Lower leg skin (tissue), 4 donors: ENCODE data around the gene PLXNC1. TPM values are rescaled to one million over a fixed set of nuclear protein-coding genes. Genes with fewer than 3 reads are reported as not detected.

ENCODE experiments used
- DNase-seq, 2 donors: peaks; one replicate each; pipeline ENCODE4 v3.0.0-alpha.2; 2019; ENCODE audit warnings: low spot score in 2 of 2
- H3K4me3 ChIP-seq: fragments of 200-600 bp; sonication (generic); 2 replicates; pipeline ENCODE4 v1.5.1; 2017; ENCODE audit warnings: mild to moderate bottlenecking, low read depth; ENCODE audit not compliant: poor library complexity, severe bottlenecking
- POLR2A ChIP-seq, 2 donors: fragments of 450-650 bp; IDR thresholded peaks; one replicate each; pipeline ENCODE4 v1.6.1; 2016 to 2017; ENCODE audit warnings: antibody characterized with exemption in 2 of 2, mild to moderate bottlenecking in 1 of 2, moderate library complexity in 1 of 2
- WGBS, 2 donors: methylation state at CpG; one replicate each; pipeline ENCODE4 v1.1.5; 2018; 5-methylcytosine and 5-hydroxymethylcytosine counted together
- intact Hi-C: fragments of 100-400 bp; cut with DNase I; formaldehyde crosslinking; loops from one replicate; pipeline ENCODE4 v1.15.0; 2023; ENCODE audit warnings: low total_unique reads
- total RNA-seq, 4 donors: library from RNA; depleted of rRNA; stranded (reverse); fragments of >200 nt; gene quantifications; one replicate each; pipeline ENCODE4 v1.1.0, GENCODE V29; 2016
- TF ChIP-seq, protein P1 (sequence below), 3 donors: fragments of 450-650 bp; IDR thresholded peaks; one replicate each; pipeline ENCODE4 v1.5.1; 2016; ENCODE audit warnings: antibody characterized with exemption in 3 of 3, mild to moderate bottlenecking in 3 of 3, moderate library complexity in 2 of 3

Gene PLXNC1
- total RNA-seq, 4 donors from 2014 or later: 7.6 to 10.8 (median 8.2) TPM

DNA sequence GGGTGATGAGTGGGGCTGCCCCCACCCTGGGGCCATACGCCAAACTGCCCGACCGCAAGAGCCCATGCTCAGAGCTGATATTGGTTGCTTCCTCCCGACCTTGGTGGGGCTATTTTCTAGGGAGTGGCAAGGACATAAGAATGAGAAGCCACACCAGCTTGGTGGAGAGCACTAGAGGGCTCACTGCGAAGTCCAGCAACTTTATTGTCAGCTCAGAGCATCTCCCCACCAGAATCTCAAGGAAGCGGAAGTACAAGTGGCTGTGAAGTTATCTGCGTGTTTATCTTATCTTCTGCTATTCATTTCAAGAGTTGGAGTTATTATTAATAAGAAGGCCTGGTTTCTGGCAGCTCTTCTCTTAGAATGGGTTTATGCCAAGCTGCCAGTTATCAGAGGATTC is 4.9 kb upstream of the PLXNC1 start:
- TF ChIP-seq, protein P1, sequence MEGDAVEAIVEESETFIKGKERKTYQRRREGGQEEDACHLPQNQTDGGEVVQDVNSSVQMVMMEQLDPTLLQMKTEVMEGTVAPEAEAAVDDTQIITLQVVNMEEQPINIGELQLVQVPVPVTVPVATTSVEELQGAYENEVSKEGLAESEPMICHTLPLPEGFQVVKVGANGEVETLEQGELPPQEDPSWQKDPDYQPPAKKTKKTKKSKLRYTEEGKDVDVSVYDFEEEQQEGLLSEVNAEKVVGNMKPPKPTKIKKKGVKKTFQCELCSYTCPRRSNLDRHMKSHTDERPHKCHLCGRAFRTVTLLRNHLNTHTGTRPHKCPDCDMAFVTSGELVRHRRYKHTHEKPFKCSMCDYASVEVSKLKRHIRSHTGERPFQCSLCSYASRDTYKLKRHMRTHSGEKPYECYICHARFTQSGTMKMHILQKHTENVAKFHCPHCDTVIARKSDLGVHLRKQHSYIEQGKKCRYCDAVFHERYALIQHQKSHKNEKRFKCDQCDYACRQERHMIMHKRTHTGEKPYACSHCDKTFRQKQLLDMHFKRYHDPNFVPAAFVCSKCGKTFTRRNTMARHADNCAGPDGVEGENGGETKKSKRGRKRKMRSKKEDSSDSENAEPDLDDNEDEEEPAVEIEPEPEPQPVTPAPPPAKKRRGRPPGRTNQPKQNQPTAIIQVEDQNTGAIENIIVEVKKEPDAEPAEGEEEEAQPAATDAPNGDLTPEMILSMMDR (IDR thresholded peaks at IDR 0.05): no peak
- no peak for DNase-seq
- intact Hi-C loops: loop anchor here (10.0 kb wide), 1 partner anchor 371 kb away; no protein-coding TSS in a partner anchor
- 71 to 88% methylated on average over 7 of the region's 7 CpGs for WGBS, 2 donors
- no peak overlapping the region for H3K4me3 ChIP-seq

DNA sequence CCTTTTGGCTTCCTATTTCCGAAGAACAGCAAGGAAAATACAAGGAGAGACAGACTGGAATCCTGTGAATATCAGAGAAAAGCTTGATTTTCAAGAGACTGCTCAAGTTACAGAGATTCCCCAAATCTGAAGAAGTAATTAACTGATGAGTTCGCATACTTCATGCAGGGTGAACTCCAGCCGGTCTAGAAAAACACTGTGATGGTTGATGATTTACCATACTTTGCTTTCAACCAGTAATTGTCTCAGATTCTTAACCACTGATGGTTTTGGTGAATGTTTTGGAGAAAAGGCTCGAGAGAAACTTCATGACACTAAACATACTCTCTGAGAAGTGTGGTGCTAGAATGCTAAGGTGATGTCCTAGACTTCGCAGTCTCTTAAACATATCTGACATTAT is 4.4 kb upstream of the PLXNC1 start:
- DNase-seq: no peak
- intact Hi-C loops: loop anchor here (10.0 kb wide), 1 partner anchor 371 kb away; no protein-coding TSS in a partner anchor
- WGBS, 2 donors: 88 to 90% methylated on average over 5 of the region's 5 CpGs
- no peak overlapping the region for H3K4me3 ChIP-seq
- TF ChIP-seq POLR2A (IDR thresholded peaks at IDR 0.05): no peak
- TF ChIP-seq, protein P1 (IDR thresholded peaks at IDR 0.05): no peak

DNA sequence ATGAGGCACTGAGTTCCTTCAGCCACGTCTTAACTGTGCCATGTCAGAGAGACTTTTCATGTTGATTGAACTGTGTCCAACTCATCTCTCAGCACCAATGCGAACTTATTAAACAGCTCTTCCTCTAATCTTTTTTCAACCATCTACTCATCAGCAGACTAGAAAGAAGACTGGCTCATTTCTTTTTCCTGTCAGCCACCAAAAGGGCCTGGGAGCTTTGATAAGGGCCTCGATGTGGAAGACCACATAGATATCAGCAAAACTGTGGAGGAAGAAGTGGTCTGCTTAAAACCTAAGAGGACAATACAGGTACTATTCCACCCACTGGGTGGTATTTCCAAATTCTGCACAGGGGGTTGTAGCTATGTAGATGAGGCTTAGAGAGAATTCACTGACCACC is 3.6 kb upstream of the PLXNC1 start:
- TF ChIP-seq, protein P1 (IDR thresholded peaks at IDR 0.05): no peak
- no peak for TF ChIP-seq POLR2A (IDR thresholded peaks at IDR 0.05)

DNA sequence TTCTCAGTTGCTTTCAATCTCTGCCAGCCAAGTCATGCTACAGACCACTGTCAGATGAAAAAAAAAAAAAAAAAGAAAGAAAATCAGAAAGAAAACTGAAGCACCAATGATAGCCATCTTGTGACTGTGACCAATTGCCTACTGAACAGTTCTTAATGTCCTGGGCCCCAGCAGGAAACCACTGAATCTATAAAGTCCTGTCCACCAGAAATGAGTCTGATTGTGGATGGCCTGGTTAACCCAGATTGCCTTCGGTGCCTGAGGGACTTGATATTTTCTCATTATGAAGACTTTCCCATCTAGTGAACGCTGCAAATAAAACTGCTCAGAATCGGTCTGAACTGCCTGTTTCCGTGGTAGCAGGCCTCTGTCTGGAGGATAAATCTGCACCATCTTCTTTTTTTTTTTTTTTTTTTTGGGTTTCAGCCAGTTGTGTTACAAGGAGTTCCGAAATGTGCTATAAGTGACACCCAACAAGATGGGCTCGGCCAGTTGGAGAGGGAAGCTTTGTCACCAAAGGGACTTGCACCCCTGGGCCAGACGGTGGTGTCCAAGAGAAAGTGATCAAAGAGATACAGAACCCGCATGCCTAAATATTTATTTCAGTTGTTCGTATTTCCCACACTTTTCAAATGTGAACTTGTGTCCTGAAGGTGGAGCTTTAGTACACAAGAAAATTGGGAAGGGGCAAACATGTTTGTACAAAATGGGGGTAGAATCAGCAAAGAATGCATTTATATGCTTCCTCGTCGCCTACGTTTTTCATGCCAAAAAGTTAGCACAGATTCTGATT is 3.0 kb upstream of the PLXNC1 start:
- intact Hi-C loops: loop anchor here (10.0 kb wide), 1 partner anchor 369 kb away; no protein-coding TSS in a partner anchor
- no peak for DNase-seq
- 41 to 44% methylated on average over 12 of the region's 12 CpGs for WGBS, 2 donors
- H3K4me3 ChIP-seq: no peak overlapping the region
- TF ChIP-seq POLR2A (IDR thresholded peaks at IDR 0.05): no peak
- TF ChIP-seq, protein P1 (IDR thresholded peaks at IDR 0.05): no peak

More for the DNA sequence above, 3.6 kb upstream of the PLXNC1 start:
- DNase-seq: no peak
- WGBS, 2 donors: 73 to 90% methylated on average over 3 of the region's 3 CpGs
- intact Hi-C loops: loop anchor here (10.0 kb wide), 1 partner anchor 370 kb away; no protein-coding TSS in a partner anchor
- H3K4me3 ChIP-seq: no peak overlapping the region

DNA sequence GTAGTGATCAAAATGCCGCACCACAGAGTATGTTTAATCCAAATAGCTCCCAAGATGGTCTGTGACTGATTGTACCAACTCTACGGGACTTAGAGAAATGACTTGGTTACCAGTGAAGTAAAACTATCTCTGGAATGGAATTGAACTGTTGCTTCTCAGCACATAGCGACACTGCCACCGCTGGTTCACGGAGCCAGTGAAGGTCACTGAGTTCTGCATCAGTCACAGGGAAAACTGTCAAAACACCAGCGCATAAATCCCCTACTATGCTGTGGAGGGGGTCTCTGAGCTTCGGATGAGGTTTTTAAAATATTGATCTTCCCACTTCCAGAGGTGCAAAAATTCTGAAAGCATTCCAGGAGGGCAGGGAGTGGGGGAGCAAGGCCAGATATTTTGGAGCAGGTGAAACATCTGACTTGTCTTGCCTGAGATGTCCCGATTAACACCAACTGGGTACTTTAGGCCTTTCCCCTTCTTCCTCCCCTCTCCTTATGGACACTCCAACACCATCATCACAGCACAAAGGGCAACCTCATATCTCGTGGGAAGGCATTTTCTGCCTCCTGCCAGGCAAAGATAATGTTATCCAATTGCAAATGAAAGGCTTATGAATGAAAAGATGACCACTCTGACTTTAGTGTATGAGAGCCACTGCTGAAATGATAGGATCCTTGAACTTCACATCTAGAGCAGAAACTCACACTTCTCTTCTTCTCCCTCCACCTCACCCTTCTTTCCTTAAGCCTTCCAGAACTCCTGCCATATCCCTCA is 2.0 kb upstream of the PLXNC1 start:
- intact Hi-C loops: loop anchor here (10.0 kb wide), 1 partner anchor 368 kb away; no protein-coding TSS in a partner anchor
- TF ChIP-seq POLR2A (IDR thresholded peaks at IDR 0.05): no peak
- TF ChIP-seq, protein P1 (IDR thresholded peaks at IDR 0.05): no peak
- 74 to 82% methylated on average over 9 of the region's 9 CpGs for WGBS, 2 donors
- H3K4me3 ChIP-seq: no peak overlapping the region
- no peak for DNase-seq
